Fibroblast of lung (primary cell): ENCODE measurements around the gene BPTF. TPM values are rescaled to one million over a fixed set of nuclear protein-coding genes. Genes with fewer than 3 reads are reported as not detected.

Experiments
- DNase-seq, 2 donors: peaks; one replicate each; pipeline versions ENCODE4 v3.0.0 to v3.0.0-alpha.2; 2010; ENCODE audit warnings: low read depth in 2 of 2
- H2AFZ ChIP-seq: 2 replicates; pipeline ENCODE4 v1.5.1; 2012; ENCODE audit warnings: low read length, control low read depth, inconsistent platforms
- H3K27ac ChIP-seq: 2 replicates; pipeline ENCODE4 v1.5.1; 2011; ENCODE audit warnings: low read length, control low read depth; ENCODE audit not compliant: insufficient read depth
- H3K27me3 ChIP-seq: 2 replicates; pipeline ENCODE4 v1.5.1; 2011; ENCODE audit warnings: mild to moderate bottlenecking, low read length; ENCODE audit not compliant: control insufficient read depth, insufficient read depth
- H3K36me3 ChIP-seq: 2 replicates; pipeline ENCODE4 v1.5.1; 2011; ENCODE audit warnings: low read length; ENCODE audit not compliant: control insufficient read depth, insufficient read depth
- H3K4me1 ChIP-seq: 2 replicates; pipeline ENCODE4 v1.5.1; 2011; ENCODE audit warnings: low read length; ENCODE audit not compliant: control insufficient read depth, insufficient read depth; ENCODE audit errors: extremely low read depth
- H3K4me2 ChIP-seq: 2 replicates; pipeline ENCODE4 v1.5.1; 2011; ENCODE audit warnings: low read length, control low read depth; ENCODE audit not compliant: insufficient read depth; ENCODE audit errors: extremely low read depth
- H3K4me3 ChIP-seq, 4 experiments: fragments of 200-600 bp in 1 of 4; sonication (generic) in 1 of 4; replicated peaks in 1 of 4; 2 replicates each; pipeline ENCODE4 v1.5.1; 2011 to 2016; ENCODE audit warnings: low read length in 4 of 4, low read depth in 3 of 4, mild to moderate bottlenecking in 3 of 4, control low read depth in 2 of 4, inconsistent platforms in 1 of 4, mixed read lengths in 1 of 4; ENCODE audit not compliant: insufficient read depth in 1 of 4; ENCODE audit errors: control extremely low read depth in 1 of 4
- H3K79me2 ChIP-seq: 2 replicates; pipeline ENCODE4 v1.5.1; 2012; ENCODE audit warnings: mild to moderate bottlenecking, low read length, inconsistent platforms; ENCODE audit not compliant: control insufficient read depth, insufficient read depth
- H3K9ac ChIP-seq: 2 replicates; pipeline ENCODE4 v1.5.1; 2011; ENCODE audit warnings: mild to moderate bottlenecking, low read length, control low read depth; ENCODE audit not compliant: insufficient read depth
- H3K9me3 ChIP-seq: 2 replicates; pipeline ENCODE4 v1.5.1; 2012; ENCODE audit warnings: low read depth, low read length; ENCODE audit not compliant: control insufficient read depth, insufficient read depth
- H4K20me1 ChIP-seq: 2 replicates; pipeline ENCODE4 v1.5.1; 2011; ENCODE audit warnings: low read length; ENCODE audit not compliant: control insufficient read depth, insufficient read depth; ENCODE audit errors: extremely low read depth
- CTCF ChIP-seq, 2 donors: IDR thresholded peaks in 1 of 2; conservative IDR thresholded peaks in 1 of 2; 1 replicate in 1 of 2; 2 replicates in 1 of 2; pipeline ENCODE4 v1.5.1; 2011 to 2012; ENCODE audit warnings: low read length in 2 of 2, control low read depth in 1 of 2, inconsistent platforms in 1 of 2, low read depth in 1 of 2, mild to moderate bottlenecking in 1 of 2
- EZH2 ChIP-seq: IDR thresholded peaks from 2 replicates; pipeline ENCODE4 v1.5.1; 2012; ENCODE audit warnings: low read length, control low read depth, mild to moderate bottlenecking; ENCODE audit errors: missing control alignments
- polyA plus RNA-seq, 2 donors: library from polyadenylated mRNA; depleted of rRNA in 1 of 2; stranded (reverse) in 1 of 2; unstranded in 1 of 2; fragments of >200 nt; gene quantifications; 2 replicates each; pipeline ENCODE4 v1.2.1, GENCODE V29; 2011 to 2012; ENCODE audit warnings: missing spikeins in 1 of 2
- total RNA-seq: library from RNA; depleted of rRNA; stranded (reverse); fragments of >200 nt; gene quantifications from 2 replicates; pipeline ENCODE4 v1.2.1, GENCODE V29; 2014

The BPTF gene
- total and polyA plus RNA-seq, 2 donors (not counting 1 experiment from before 2014, with no cell fraction given) = 35.8 to 38.6 TPM

GRCh38 chr17:67982686-67983382 is 157.5 kb downstream of the BPTF start:
- Histone ChIP-seq H3K79me2 (no peaks in the 10 kb centered on the region), H3K4me3 (no peak overlapping the region), H2AFZ (no peak overlapping the region), H3K4me1 (no peaks in the 10 kb centered on the region), H3K4me2 (no peak overlapping the region), H4K20me1 (no peaks in the 10 kb centered on the region), H3K36me3 (peaks cover 2% of the 10 kb centered on the region), H3K9me3 (no peaks in the 10 kb centered on the region), H3K9ac (no peak overlapping the region), H3K27me3 (no peaks in the 10 kb centered on the region), H3K27ac (no peak overlapping the region)
- no peak for DNase-seq
- TF ChIP-seq CTCF (conservative IDR thresholded peaks at IDR 0.05 in 1 of 2, IDR thresholded peaks at IDR 0.05 in 1 of 2; ENCODE audit: low read depth in 1 of 2, low read length in 2 of 2) = no peak
- no peak for TF ChIP-seq EZH2

GRCh38 chr17:67983383-67983688 is 158.0 kb downstream of the BPTF start:
- DNase-seq = no peak
- Histone ChIP-seq H3K36me3 (peaks cover 2% of the 10 kb centered on the region), H3K27ac (no peak overlapping the region), H2AFZ (no peak overlapping the region), H3K79me2 (no peaks in the 10 kb centered on the region), H4K20me1 (no peaks in the 10 kb centered on the region), H3K4me1 (no peaks in the 10 kb centered on the region), H3K9ac (no peak overlapping the region), H3K4me2 (no peak overlapping the region), H3K9me3 (no peaks in the 10 kb centered on the region), H3K27me3 (no peaks in the 10 kb centered on the region), H3K4me3 (no peak overlapping the region)
- TF ChIP-seq EZH2 = no peak
- TF ChIP-seq CTCF (conservative IDR thresholded peaks at IDR 0.05 in 1 of 2, IDR thresholded peaks at IDR 0.05 in 1 of 2; ENCODE audit: low read depth in 1 of 2, low read length in 2 of 2) = no peak

GRCh38 chr17:67990909-67991308 is 165.6 kb downstream of the BPTF start:
- H4K20me1 ChIP-seq = no peaks in the 10 kb centered on the region
- no peak overlapping the region for H3K4me2 ChIP-seq
- no peaks in the 10 kb centered on the region for H3K27me3 ChIP-seq
- H2AFZ ChIP-seq = no peak overlapping the region
- no peak for DNase-seq
- H3K9ac ChIP-seq = no peak overlapping the region
- peaks cover 7% of the 10 kb centered on the region for H3K4me1 ChIP-seq
- no peaks in the 10 kb centered on the region for H3K36me3 ChIP-seq
- no peak overlapping the region for H3K27ac ChIP-seq
- H3K79me2 ChIP-seq = no peaks in the 10 kb centered on the region
- no peak overlapping the region for H3K4me3 ChIP-seq
- TF ChIP-seq EZH2 (no peak), CTCF (conservative IDR thresholded peaks at IDR 0.05 in 1 of 2, IDR thresholded peaks at IDR 0.05 in 1 of 2; ENCODE audit: low read depth in 1 of 2, low read length in 2 of 2) (no peak)
- no peaks in the 10 kb centered on the region for H3K9me3 ChIP-seq
